ENCODE results near the gene VIPR2. TPM values are rescaled to one million over a fixed set of nuclear protein-coding genes. Genes with fewer than 3 reads are reported as not detected.

VIPR2 gene
- total and polyA plus RNA-seq, 3 donors from 2014 or later: 2.5 to 5.3 (median 4.9) TPM

- TF ChIP-seq POLR2A (IDR thresholded peaks at IDR 0.05) (no peak), CTCF (IDR thresholded peaks at IDR 0.05) (no peak)
- intact Hi-C loops (cut with DNase I; ENCODE audit: low total_unique reads): no loop called here
- no peak overlapping the region for H3K4me3 ChIP-seq
- H3K9me3 ChIP-seq: no peaks in the 10 kb centered on the region
- H3K4me1 ChIP-seq: no peaks in the 10 kb centered on the region
- no peaks in the 10 kb centered on the region for H3K36me3 ChIP-seq (ENCODE audit: low read depth, missing control alignments)
- 83 to 93% methylated on average over 17 of the region's 17 CpGs for WGBS, 2 donors
- H3K27ac ChIP-seq: no peak overlapping the region
- no peaks in the 10 kb centered on the region for H3K27me3 ChIP-seq
- DNase-seq: no peak
These were observed 149.2 kb downstream of the VIPR2 start for GRCh38 chr7:158995514-158995913.

GRCh38 chr7:158994687-158995086, 150.0 kb downstream of the VIPR2 start:
- Histone ChIP-seq H3K4me3 (no peak overlapping the region), H3K9me3 (no peaks in the 10 kb centered on the region), H3K27ac (no peak overlapping the region), H3K36me3 (ENCODE audit: low read depth, missing control alignments) (no peaks in the 10 kb centered on the region), H3K27me3 (no peaks in the 10 kb centered on the region), H3K4me1 (no peaks in the 10 kb centered on the region)
- WGBS, 2 donors: 90 to 92% methylated on average over 6 of the region's 6 CpGs
- intact Hi-C loops (cut with DNase I; ENCODE audit: low total_unique reads): no loop called here
- no peak for TF ChIP-seq CTCF (IDR thresholded peaks at IDR 0.05)
- no peak for TF ChIP-seq POLR2A (IDR thresholded peaks at IDR 0.05)
- no peak for DNase-seq

- TF ChIP-seq POLR2A (IDR thresholded peaks at IDR 0.05): no peak
- no peak for TF ChIP-seq CTCF (IDR thresholded peaks at IDR 0.05)
- no peak for DNase-seq
- no peaks in the 10 kb centered on the region for H3K4me1 ChIP-seq
- no peak overlapping the region for H3K27ac ChIP-seq
- H3K27me3 ChIP-seq: no peaks in the 10 kb centered on the region
- WGBS, 2 donors: 83 to 93% methylated on average over 2 to 12 of the region's 12 CpGs
- H3K9me3 ChIP-seq: no peaks in the 10 kb centered on the region
- H3K36me3 ChIP-seq (ENCODE audit: low read depth, missing control alignments): no peaks in the 10 kb centered on the region
- intact Hi-C loops (cut with DNase I; ENCODE audit: low total_unique reads): no loop called here
- H3K4me3 ChIP-seq: no peak overlapping the region
These were observed 151.1 kb downstream of the VIPR2 start for GRCh38 chr7:158993591-158993990.

GRCh38 chr7:158992759-158993158, 151.9 kb downstream of the VIPR2 start:
- no peak for DNase-seq
- no peaks in the 10 kb centered on the region for H3K4me1 ChIP-seq
- H3K27me3 ChIP-seq: no peaks in the 10 kb centered on the region
- H3K36me3 ChIP-seq (ENCODE audit: low read depth, missing control alignments): no peaks in the 10 kb centered on the region
- no peaks in the 10 kb centered on the region for H3K9me3 ChIP-seq
- 33 to 46% methylated on average over 20 to 28 of the region's 28 CpGs for WGBS, 2 donors
- H3K27ac ChIP-seq: no peak overlapping the region
- TF ChIP-seq POLR2A (IDR thresholded peaks at IDR 0.05): no peak
- no peak for TF ChIP-seq CTCF (IDR thresholded peaks at IDR 0.05)
- H3K4me3 ChIP-seq: no peak overlapping the region
- intact Hi-C loops (cut with DNase I; ENCODE audit: low total_unique reads): no loop called here

- H3K27ac ChIP-seq: no peak overlapping the region
- H3K4me3 ChIP-seq: no peak overlapping the region
- no peak for DNase-seq
- no peaks in the 10 kb centered on the region for H3K36me3 ChIP-seq (ENCODE audit: low read depth, missing control alignments)
- WGBS, 2 donors: 55 to 70% methylated on average over 16 to 21 of the region's 21 CpGs
- no peaks in the 10 kb centered on the region for H3K9me3 ChIP-seq
- H3K4me1 ChIP-seq: no peaks in the 10 kb centered on the region
- TF ChIP-seq CTCF (IDR thresholded peaks at IDR 0.05) (no peak), POLR2A (IDR thresholded peaks at IDR 0.05) (no peak)
- H3K27me3 ChIP-seq: no peaks in the 10 kb centered on the region
- intact Hi-C loops (cut with DNase I; ENCODE audit: low total_unique reads): no loop called here
These were observed 152.6 kb downstream of the VIPR2 start for GRCh38 chr7:158991824-158992621.
